ENCODE data around the gene PET100.

- TF ChIP-seq EZH2 (IDR thresholded peaks at IDR 0.05) (no peak), JUND (IDR thresholded peaks at IDR 0.05) (no peak), POLR2A (IDR thresholded peaks at IDR 0.05; ENCODE audit: borderline replicate concordance, extremely low read depth, insufficient read depth, insufficient read length) (no peak), CTCF (IDR thresholded peaks at IDR 0.05 in 2 of 3, conservative IDR thresholded peaks at IDR 0.05 in 1 of 3; ENCODE audit: borderline replicate concordance in 1 of 3, insufficient read depth in 1 of 3, low read depth in 2 of 3, low read length in 2 of 3) (no peak), ATF3 (IDR thresholded peaks at IDR 0.05) (no peak), CBX3 (IDR thresholded peaks at IDR 0.05; ENCODE audit: low read depth) (no peak), RAD21 (IDR thresholded peaks at IDR 0.05; ENCODE audit: low read depth) (no peak), SIN3A (IDR thresholded peaks at IDR 0.05; ENCODE audit: low read depth) (no peak), MAX (IDR thresholded peaks at IDR 0.05) (no peak), ZFX (IDR thresholded peaks at IDR 0.05) (no peak)
Measured at GRCh38 chr19:7643031-7643415, 13.4 kb downstream of the PET100 start.
